HT-29 (cell line): ENCODE data around the gene PSMA2. TPM values are rescaled to one million over a fixed set of nuclear protein-coding genes. Genes with fewer than 3 reads are reported as not detected.

ENCODE experiments used
- DNase-seq: peaks from one replicate; pipeline ENCODE4 v3.0.0-alpha.2; 2015; ENCODE audit warnings: low spot score
- total RNA-seq: library from RNA; depleted of rRNA; stranded (reverse); fragments of >200 nt; shearing (Covaris generic); gene quantifications from 2 replicates; pipeline ENCODE4 v1.2.3, GENCODE V29; 2014; rRNA removed

Gene PSMA2
- total RNA-seq = 54.8 and 63.4 TPM in 2 replicates

DNA sequence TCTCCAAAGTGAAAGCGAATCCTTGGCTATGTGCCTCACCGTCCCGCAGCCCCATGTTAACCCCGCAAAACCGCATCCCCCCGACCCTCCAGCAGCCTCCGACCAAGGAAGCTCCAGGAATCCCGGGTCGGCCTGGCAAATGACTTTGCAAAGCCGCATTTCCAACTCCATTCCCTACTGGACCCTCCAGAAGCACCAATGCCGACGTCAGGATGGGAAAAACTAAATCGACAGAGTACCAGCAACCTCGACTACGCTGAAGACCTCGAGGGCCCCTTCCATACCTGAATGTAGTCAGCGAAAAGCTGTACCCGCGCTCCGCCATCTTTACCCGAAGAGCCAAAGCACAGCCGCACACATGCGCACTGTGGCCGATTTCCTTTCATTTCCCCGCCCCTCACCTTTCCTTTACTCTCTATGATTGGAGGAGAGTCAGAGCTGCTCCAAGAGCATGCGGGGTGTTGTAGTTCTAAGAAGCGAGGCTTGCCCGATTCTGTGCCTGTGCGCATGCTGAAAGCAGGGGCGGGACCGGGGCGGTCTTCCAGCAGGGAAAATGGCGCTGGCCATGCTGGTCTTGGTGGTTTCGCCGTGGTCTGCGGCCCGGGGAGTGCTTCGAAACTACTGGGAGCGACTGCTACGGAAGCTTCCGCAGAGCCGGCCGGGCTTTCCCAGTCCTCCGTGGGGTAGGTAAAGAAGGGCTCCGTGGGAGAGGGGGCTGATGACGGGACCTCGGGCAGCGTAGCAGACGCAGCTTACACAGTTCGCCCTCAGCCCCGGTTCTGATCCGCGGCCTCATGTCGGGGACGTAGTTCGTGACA lies at the start of gene PSMA2, which contains the start of gene MRPL32:
Gene PSMA2 (minus strand): TSS at position 341 of the 818 bp plus-strand sequence. CDS start 16 bp downstream, at position 325.
Gene MRPL32 (plus strand): TSS at position 543 of the 818 bp plus-strand sequence. CDS start 11 bp downstream, at position 554.
- DNase-seq = peak; percentile 98

DNA sequence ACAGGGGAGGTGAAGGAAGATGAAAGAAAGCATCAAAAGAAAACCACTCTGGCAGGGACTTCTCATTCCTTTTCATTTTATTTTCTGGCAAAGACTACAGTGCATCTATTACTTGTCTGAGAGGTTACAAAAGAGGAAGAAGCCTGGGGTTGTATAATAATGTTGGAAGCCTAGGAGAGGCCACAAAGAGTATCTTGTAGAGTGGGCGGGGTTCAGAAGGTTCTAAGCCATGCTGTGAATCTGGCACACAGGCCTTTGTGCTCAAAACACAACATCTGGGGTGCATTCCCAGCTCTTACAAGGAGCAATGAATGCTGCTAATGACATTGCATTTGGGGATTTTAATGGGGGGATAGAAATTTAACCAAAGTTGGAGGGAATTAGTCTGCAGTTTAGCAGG lies 49.6 kb upstream of the PSMA2 start:
- DNase-seq = no peak

DNA sequence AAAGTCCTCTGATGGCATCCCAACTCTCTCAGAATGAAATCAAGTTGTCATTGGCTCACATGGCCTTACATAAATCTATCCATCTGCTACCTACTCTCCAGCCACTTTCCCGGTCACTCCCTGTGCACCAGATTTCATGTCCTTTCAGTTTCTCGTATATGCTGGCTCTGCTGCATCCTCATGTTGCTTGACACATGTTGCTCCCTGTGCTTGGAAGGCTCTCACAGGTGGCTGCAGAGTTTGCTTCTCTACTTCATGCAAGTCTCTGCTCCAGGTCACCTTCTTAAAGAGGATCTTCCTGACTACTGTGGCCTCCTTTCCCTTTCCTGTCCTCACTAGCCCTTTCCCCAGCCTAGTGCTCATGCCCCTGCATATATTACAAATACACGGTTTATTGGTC lies 48.5 kb upstream of the PSMA2 start:
- no peak for DNase-seq

DNA sequence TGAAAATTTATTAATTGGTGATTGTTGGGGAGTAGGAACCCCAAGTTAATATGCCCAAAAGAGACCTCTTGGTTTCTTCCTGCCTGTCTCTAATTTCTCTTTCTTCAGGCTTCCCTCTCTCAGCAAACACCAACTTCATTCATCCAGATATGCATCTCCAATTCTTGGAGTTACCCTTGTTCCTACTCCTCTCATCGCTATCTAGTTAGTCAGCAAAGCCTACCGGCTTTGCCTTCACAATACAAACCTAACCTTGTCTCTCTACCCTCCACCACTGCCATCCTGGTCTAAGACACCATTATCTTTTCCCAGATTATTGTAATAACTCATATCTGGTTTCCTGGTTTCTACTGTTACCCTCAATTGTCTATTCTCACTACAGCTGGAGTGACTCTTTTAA lies 48.1 kb upstream of the PSMA2 start:
- no peak for DNase-seq

DNA sequence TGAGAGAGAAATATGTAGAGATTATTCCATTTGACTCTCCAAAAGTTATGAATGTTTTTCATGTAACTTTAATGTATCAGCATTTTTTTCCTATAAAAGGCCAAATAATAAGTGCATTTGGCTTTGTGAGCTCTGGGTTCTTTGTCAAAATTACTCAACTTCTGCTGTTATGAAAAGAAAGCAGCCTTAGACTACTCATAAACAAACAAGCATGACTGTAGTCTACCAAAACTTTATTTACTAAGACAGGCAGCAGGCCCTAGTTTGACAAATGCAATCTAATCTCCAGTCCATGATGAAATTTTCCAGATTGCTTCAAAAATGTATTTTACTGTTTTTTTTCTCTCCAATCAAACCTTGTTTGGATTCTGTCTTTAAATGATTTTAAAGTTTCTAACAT lies 46.5 kb upstream of the PSMA2 start:
- DNase-seq = no peak

DNA sequence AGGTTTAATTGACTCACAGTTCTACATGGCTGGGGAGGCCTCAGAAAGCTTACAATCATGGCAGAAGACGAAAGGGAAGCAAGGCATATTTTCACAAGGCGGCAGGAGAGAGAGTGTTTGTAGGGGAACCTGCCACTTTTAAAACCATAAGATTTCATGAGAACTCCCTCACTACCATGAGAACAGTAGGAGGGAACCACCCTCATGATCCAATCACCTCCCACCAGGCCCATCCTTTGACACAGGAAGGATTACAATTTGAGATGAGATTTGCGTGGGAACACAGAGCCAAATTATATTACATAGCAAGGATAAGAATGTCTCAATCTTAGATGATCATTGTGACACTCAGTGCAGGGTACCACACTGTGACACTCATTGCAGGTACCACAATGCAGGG lies 44.4 kb upstream of the PSMA2 start:
- no peak for DNase-seq

DNA sequence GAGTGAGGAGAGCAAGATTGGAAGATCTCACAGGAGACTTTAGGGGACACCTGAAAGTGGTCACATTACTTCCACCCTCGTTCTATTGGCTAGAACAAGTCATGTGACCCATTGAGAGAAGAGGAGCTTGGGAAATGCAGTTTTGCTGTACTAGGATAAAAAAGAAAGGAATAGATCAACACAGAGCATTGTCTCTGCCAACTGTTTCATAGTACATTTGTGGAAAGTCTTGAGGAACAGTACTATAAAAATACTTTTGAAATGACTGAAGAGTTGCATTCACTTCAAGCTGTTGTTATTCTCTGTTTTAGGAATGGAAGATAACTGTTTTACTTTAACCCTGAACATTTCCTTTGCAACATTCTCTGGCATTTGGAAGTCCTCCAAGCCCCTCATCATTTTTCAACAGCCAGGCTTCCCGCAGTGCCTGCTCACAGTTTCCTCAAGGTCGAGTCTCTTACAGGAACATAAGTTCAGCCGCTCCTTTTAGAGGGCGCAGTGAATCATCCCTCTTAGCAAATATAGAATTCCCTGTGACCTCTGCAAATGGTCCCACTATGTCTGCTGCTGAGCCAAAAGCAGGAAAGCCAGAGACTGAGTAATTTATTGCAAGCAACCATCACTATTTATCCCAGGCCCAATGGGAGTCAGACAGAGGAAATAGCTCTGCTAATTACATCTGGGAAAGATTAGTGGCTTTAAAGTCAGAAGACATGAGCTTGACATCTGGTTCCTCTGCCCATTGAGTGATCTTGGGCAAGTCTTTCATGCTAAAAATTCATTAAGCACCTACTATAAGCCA lies 40.9 kb upstream of the PSMA2 start:
- peak; percentile 38 for DNase-seq

DNA sequence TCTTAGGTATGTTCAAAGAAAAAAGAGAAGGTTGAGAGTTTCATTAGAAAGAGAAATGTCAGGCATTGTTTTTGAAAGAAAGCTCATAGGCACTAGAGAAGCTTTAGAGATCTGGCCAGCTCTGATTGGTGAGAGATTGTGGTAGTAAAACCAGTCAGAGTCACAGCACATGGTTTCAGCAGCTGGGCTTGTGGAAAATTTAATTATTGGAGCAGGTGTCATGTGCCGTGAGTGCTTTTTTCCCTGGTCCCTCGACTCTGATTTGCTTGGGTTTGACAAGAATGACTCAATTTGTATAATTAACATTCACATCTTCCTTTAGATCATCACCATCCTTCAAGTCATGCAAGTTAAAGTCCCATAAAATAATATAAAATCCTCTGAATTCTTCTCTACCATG lies 35.4 kb upstream of the PSMA2 start:
- no peak for DNase-seq

DNA sequence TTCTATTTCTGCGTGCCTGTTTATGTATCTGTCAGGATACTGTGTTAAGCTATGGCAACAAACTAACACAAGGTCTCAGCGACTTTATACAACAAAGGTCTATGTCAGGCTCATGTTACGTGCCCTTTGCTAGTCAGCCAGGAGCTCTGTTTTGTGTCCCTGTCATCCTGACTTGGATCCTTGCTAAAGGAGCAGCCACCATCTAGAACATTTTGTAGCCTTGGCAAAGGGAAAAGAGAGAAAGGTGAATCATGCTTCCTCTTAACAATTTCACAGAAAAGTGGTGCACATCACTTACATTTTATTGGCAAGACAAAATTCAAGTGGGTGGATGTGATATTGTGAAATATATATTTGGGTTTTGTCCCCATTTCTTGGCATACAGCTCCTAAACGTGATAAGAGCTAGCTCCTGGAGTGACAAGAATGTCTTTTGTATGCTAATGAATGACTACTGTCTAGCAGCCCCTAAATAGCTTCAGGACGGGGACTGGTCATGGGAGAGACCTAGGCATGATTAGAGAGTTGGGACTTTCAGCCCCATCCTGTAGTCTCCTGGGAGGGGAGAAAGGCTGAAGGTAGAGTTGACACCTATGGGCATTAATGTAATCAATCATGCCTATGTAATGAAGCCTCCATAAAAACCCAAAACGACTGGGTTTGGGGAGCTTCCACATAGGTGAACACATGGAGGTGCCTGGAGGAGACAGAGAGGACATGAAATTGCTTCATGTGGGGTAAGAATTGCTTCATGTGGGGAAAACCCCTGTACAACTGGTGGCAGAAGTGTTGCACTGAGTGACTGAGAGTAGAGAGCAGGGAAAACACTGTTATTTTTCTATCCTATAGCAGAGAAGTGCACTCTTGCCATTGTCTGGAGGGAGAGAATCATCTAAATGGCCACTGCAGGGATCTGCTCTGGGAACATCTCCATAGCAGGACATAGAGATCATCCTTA lies 33.2 kb upstream of the PSMA2 start:
- DNase-seq = no peak

DNA sequence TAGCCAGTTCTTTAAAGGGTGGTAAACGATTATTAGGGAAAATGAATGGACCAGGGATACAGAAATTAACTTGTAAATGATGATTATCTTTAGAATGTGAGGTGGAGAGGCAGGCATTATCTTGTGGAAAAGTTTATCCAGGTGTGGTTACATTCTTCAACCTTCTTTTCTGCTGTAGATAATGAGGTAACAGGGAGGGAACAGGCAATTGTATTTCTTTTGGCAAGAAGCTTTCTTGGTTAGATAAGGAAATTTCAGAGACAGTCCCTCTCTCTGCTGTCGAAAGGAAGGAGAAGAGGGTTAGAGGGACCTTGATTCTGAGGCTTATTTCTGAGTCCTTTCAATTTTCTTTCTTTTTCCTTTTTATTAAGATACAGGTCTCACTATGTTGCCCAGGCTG lies 32.3 kb upstream of the PSMA2 start:
- no peak for DNase-seq

DNA sequence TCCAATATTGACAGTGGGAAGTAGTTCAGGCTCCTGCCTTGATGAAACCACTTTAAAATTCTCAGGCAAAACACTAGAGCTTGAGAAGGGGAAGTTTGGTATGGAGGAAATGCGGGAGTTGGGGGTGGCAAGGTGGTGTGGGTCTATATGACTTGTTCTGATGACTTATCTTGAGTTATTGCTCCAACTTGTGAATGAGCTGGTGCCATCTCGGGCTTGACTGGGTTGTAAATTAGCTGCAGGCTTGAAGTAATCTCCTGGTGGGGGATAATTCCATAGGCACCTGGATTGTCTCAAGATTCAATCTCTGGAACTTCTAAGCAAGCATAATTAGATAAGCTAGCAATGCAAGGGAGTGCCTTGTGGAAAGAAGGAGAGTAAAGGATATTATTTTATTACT lies 29.2 kb upstream of the PSMA2 start:
- no peak for DNase-seq

DNA sequence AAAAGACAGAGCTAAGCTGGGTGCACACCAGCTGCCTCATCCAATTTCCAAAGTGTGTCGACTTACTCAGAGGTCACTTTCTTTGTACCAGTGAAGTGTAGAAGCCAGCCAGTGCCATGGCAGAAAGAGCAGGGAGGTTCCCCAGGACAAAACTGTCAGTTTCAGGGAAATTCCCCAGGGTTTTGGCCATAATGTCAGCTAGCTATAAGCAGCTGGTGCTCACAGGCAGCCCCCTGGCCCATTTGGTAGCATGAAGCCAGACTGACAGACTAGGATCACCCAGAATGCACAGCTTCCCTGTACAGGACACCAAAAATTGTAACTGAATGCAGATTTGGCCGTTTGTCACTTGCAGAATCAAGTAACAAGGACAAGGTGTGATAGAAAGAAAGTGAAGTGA lies 28.8 kb upstream of the PSMA2 start:
- no peak for DNase-seq

DNA sequence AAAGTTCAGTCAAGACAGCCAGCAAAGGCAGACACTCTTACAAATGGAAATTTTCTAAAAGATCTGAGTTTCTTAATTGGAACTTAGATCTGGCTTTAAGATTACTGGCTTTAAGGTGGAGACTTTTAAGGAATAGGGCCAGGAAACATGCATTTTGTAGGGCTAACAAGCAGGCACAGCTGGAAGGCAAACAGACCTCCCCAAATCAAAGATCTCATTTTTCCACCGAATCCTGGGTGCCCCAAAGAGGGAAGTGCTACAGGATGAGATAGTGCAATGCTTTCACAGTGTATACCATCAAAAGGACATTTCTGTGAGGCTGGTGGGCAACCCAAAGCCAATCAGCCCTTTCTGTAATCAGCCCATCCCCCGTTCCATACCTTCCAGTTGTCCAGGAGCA lies 27.6 kb upstream of the PSMA2 start:
- DNase-seq = no peak

DNA sequence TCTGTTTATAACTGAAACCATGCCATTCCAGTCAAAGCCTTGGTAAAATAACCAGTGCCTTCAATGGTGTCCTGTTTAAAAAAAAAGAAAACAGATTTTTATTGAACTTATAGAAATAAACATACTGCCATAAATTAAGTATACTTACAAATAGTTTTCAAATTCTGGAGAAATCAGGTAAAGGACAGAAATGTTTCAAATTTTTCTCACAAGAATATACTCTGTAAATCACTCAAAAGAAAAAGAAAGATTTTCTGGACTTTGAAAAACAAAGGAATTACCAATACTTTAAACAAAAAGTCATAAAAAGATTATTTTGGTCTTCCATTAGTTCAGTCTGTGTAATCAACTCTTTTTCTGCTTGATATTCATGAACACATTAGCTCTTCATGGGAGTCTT lies 24.1 kb upstream of the PSMA2 start:
- no peak for DNase-seq

DNA sequence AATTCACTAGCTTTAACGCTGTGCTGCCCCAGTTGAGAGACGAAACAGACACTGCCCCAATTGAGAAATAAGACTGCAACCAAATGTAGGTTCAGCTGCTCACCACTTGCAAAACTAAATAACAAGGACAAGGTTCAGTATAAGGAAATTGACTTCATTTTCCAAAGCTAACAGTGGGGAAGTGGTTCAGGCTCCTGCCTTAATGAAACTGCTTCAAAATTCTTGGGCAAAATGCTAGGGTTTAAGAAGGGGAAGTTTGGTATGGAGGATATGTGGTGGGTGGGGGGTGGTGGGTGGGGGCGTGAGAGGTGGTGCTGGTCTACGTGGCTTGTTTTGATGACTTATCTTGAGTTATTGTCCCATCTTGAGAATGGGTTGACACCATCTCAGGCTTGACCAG lies 22.0 kb upstream of the PSMA2 start:
- DNase-seq = no peak

DNA sequence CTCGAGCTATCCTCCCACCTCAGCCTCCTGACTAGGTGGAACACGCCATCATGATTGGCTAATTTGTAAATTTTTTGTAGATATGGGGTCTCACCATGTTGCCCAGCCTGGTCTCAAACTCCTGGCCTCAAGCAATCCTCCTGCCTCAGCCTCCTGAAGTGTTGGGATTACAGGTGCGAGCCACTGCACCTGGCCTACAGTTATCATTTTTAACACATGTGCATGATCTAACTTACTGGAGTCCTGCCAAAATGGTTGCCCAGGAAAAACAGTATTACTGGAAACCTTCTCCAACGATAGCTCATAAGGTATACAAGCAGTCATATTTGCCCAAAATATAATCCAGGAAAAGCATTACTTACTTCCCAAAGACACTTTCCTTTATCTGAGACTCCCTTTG lies 20.4 kb upstream of the PSMA2 start:
- DNase-seq = no peak

DNA sequence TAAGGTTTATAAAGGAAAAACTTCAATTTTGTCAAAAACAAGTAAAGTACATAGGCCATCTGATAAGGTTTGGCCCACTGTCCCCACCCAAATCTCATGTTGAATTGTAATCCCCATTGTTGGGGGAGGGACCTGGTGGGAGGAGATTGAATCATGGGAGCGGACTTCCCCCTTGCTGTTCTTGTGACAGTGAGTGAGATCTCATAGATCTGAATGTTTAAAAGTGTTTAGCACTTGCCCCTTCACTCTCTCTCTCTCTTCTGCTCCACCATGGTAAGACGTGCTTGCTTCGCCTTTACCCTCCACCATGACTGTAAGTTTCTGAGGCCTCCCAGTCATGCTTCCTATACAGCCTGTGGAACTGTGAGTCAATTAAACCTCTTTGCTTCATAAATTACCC lies 18.4 kb upstream of the PSMA2 start:
- no peak for DNase-seq

DNA sequence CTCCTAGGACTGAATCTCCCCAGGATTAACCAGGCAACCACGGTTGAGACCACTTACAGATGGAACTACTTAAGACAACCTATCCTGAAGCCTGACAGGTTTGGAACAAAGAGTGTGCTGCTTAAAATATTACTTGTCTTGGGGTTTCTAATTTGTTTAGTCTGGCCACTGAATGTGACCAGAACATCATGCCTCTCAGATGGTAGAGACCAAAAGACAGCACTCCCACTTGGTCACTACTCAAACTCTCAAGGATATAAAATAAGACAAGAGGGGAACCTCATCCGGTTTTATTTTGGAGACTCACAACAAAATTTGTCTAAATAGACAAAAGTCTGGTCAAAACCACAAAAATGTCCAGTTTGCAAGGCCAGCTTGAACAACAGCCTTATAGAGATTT lies 15.5 kb upstream of the PSMA2 start:
- DNase-seq = no peak

DNA sequence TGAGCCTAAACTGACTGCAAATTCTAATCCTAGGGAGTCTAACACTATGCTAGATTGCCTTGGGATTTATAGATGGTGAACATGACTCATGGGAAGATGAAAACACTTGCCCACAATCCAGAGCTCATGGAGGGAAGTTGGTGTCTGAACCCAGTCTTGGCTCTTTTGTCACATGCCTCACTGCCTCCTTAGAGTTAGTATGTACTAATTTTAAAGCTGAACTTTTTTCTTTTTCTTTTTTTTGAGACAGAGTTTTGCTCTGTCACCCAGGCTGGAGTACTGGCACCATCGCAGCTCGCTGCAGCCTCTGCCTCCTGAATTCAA lies 14.6 kb upstream of the PSMA2 start:
- no peak for DNase-seq

DNA sequence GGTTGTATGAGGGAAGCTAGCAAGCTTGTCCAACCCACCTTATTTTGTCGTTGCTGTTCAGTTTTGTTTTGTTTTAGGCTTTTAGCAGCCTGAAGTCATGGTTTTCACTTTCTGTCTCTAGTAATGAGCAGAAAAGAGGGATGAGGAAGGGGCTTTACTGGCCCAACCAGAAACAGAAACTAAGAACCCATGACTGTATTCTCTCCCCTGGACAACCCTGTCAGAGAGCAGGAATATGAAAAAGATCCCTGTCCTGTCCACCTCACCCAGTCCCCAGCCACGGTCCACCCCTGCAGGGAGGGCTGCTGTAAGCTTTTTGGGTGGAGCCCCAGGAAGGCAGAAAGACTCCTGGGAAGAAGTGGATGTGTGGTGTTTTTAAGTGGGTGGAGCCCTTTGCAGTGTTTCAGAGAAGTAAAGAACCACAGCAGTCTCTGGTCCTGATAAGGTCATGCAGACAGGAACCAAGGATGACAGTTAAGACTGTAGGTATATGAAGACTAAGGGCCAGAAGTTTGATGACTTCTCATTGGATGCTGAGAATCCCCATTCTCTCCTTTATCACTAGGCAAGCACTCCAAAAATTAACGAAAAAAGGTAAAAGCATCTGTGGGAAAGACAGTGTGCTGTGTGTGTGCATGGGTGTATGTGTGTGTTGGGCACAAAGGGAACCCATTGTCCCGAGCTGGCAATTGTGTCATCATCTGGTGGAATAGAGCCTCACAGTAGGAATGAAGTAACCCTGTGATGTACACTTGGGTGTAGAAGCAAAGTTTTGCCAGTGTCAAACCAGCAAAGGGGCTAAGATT lies 14.1 kb upstream of the PSMA2 start:
- no peak for DNase-seq
